ENCODE measurements around the gene GOLGA1. TPM values are rescaled to one million over a fixed set of nuclear protein-coding genes. Genes with fewer than 3 reads are reported as not detected.

The GOLGA1 gene
- total and polyA plus RNA-seq, 9 of the 15 experiments (the other 6 are each of a cell fraction or from before 2014, with no cell fraction given), result 2.9 to 15.9 (median 8.5) TPM

- TF ChIP-seq MTA3 (IDR thresholded peaks at IDR 0.05; ENCODE audit: borderline replicate concordance) (peak; percentile 81; the same call in 1 of the 2 replicates), MCM3 (IDR thresholded peaks at IDR 0.05) (no peak), ZNF699 (CRISPR knock-in tag; IDR thresholded peaks at IDR 0.05; ENCODE audit: insufficient replicate concordance) (no peak), ZFP30 (CRISPR knock-in tag; IDR thresholded peaks at IDR 0.05; ENCODE audit: borderline replicate concordance) (no peak), MCM5 (IDR thresholded peaks at IDR 0.05; ENCODE audit: low read depth) (no peak), USF2 (CRISPR knock-in tag; IDR thresholded peaks at IDR 0.05) (no peak), TCFL5 (CRISPR knock-in tag; conservative IDR thresholded peaks at IDR 0.05) (no peak), NFXL1 (CRISPR knock-in tag; IDR thresholded peaks at IDR 0.05) (no peak), CBFA2T3 (IDR thresholded peaks at IDR 0.05) (no peak), SIN3B (IDR thresholded peaks at IDR 0.05; ENCODE audit: low read depth) (peak; percentile 80), RBM39 (optimal IDR thresholded peaks at IDR 0.05; ENCODE audit: low read depth, low read length) (no peak), ETV1 (tag; conservative IDR thresholded peaks at IDR 0.05; ENCODE audit: low read depth) (peak; percentile 73; the same call in 1 of the 2 replicates), CUX1 (CRISPR knock-in tag; IDR thresholded peaks at IDR 0.05) (no peak), SP1 (CRISPR knock-in tag; IDR thresholded peaks at IDR 0.05) (peak; percentile 84), KLF13 (tag; IDR thresholded peaks at IDR 0.05; ENCODE audit: borderline replicate concordance, low read depth) (no peak), NFIX (CRISPR knock-in tag; IDR thresholded peaks at IDR 0.05; ENCODE audit: low read depth) (no peak), GTF2B (IDR thresholded peaks at IDR 0.05; ENCODE audit: extremely low read depth, insufficient read length) (no peak), ZKSCAN8 (CRISPR knock-in tag; IDR thresholded peaks at IDR 0.05) (no peak)
- TF ChIP-seq, protein P1, sequence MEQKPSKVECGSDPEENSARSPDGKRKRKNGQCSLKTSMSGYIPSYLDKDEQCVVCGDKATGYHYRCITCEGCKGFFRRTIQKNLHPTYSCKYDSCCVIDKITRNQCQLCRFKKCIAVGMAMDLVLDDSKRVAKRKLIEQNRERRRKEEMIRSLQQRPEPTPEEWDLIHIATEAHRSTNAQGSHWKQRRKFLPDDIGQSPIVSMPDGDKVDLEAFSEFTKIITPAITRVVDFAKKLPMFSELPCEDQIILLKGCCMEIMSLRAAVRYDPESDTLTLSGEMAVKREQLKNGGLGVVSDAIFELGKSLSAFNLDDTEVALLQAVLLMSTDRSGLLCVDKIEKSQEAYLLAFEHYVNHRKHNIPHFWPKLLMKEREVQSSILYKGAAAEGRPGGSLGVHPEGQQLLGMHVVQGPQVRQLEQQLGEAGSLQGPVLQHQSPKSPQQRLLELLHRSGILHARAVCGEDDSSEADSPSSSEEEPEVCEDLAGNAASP (IDR thresholded peaks at IDR 0.05), result no peak
- TF ChIP-seq, protein P2, sequence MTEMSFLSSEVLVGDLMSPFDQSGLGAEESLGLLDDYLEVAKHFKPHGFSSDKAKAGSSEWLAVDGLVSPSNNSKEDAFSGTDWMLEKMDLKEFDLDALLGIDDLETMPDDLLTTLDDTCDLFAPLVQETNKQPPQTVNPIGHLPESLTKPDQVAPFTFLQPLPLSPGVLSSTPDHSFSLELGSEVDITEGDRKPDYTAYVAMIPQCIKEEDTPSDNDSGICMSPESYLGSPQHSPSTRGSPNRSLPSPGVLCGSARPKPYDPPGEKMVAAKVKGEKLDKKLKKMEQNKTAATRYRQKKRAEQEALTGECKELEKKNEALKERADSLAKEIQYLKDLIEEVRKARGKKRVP (CRISPR knock-in tag; IDR thresholded peaks at IDR 0.05), result 0 out of 2 replicates have a peak, but pooled peaks have one; percentile 22
These were observed at the start of gene GOLGA1 (continued) for GRCh38 chr9:124940894-124941678.
